SK-N-SH (cell line): ENCODE measurements around the gene JAK1. TPM values are rescaled to one million over a fixed set of nuclear protein-coding genes. Genes with fewer than 3 reads are reported as not detected.

ENCODE experiments used
- CTCF ChIA-PET: fragments of 300-600, 350-600 bp; formaldehyde crosslinking; extraction: SDS; loops from one replicate; lab custom pipeline; 2021; lab: Yijun Ruan, JAX
- POLR2A ChIA-PET: fragments of 350-600 bp; sonication (Branson Sonifier 250); formaldehyde crosslinking; extraction: SDS; loops from one replicate; lab custom pipeline; 2020; ENCODE audit warnings: antibody characterized with exemption, inconsistent platforms; lab: Yijun Ruan, JAX
- DNase-seq: peaks from one replicate; pipeline ENCODE4 v3.0.0; 2012
- H2AFZ ChIP-seq: fragments of 200-600 bp; sonication (generic); 2 replicates; pipeline ENCODE4 v1.8.1; 2016; ENCODE audit warnings: antibody characterized with exemption, mild to moderate bottlenecking, low read depth
- H3F3A ChIP-seq: fragments of 200-600 bp; sonication (generic); replicated peaks from 2 replicates; pipeline ENCODE3; 2016; ENCODE audit warnings: antibody characterized with exemption, mild to moderate bottlenecking; ENCODE audit not compliant: insufficient read depth
- H3K27ac ChIP-seq, 2 experiments: fragments of 200-500 bp in 1 of 2; fragments of 200-600 bp in 1 of 2; sonication (Bioruptor generic) in 1 of 2; sonication (generic), shearing (Covaris generic) in 1 of 2; 2 replicates each; pipeline versions ENCODE4 v1.5.1 to v1.6.1; 2014 to 2016; ENCODE audit warnings: low read depth in 2 of 2, inconsistent platforms in 1 of 2, low read length in 1 of 2, mild to moderate bottlenecking in 1 of 2, mixed read lengths in 1 of 2
- H3K27me3 ChIP-seq: fragments of 200-600 bp; sonication (generic), shearing (Covaris generic); 2 replicates; pipeline ENCODE4 v1.6.1; 2016; ENCODE audit warnings: mixed run types; ENCODE audit not compliant: insufficient read depth
- H3K36me3 ChIP-seq, 2 experiments: fragments of 200-500 bp in 1 of 2; fragments of 200-600 bp in 1 of 2; sonication (Bioruptor generic) in 1 of 2; sonication (generic) in 1 of 2; replicated peaks in 1 of 2; 2 replicates each; pipeline versions ENCODE3 to v1.5.1; 2014 to 2016; ENCODE audit warnings: low read length in 1 of 2, mild to moderate bottlenecking in 1 of 2; ENCODE audit not compliant: insufficient read depth in 2 of 2, control insufficient read depth in 1 of 2
- H3K4me1 ChIP-seq, 2 experiments: fragments of 200-500 bp in 1 of 2; fragments of 200-600 bp in 1 of 2; sonication (Bioruptor generic) in 1 of 2; sonication (generic), shearing (Covaris generic) in 1 of 2; 2 replicates each; pipeline versions ENCODE4 v1.5.1 to v1.6.1; 2014 to 2016; ENCODE audit warnings: low read depth in 1 of 2, low read length in 1 of 2, mixed run types in 1 of 2; ENCODE audit not compliant: insufficient read depth in 2 of 2, control insufficient read depth in 1 of 2
- H3K4me2 ChIP-seq: fragments of 200-600 bp; sonication (generic), shearing (Covaris generic); 2 replicates; pipeline ENCODE4 v1.6.1; 2017; ENCODE audit warnings: mixed run types
- H3K4me3 ChIP-seq, 2 experiments: fragments of 200-500 bp in 1 of 2; fragments of 200-600 bp in 1 of 2; sonication (Bioruptor generic) in 1 of 2; sonication (generic), shearing (Covaris generic) in 1 of 2; 2 replicates each; pipeline versions ENCODE4 v1.5.1 to v1.8.1; 2014 to 2016; ENCODE audit warnings: low read depth in 2 of 2, inconsistent platforms in 1 of 2, low read length in 1 of 2, mild to moderate bottlenecking in 1 of 2, mixed read lengths in 1 of 2, moderate library complexity in 1 of 2
- H3K79me2 ChIP-seq: fragments of 200-600 bp; sonication (generic); 2 replicates; pipeline ENCODE4 v1.8.1; 2017; ENCODE audit warnings: mild to moderate bottlenecking; ENCODE audit not compliant: insufficient read depth
- H3K9ac ChIP-seq: fragments of 200-600 bp; sonication (generic); 2 replicates; pipeline ENCODE4 v1.6.1; 2017; ENCODE audit warnings: mixed run types
- H3K9me2 ChIP-seq: fragments of 200-600 bp; sonication (generic); 2 replicates; pipeline ENCODE4 v1.6.1; 2017; ENCODE audit warnings: mixed run types
- H3K9me3 ChIP-seq: fragments of 200-600 bp; sonication (generic); 2 replicates; pipeline ENCODE4 v1.6.1; 2017; ENCODE audit warnings: mixed run types, mild to moderate bottlenecking, moderate library complexity
- H4K20me1 ChIP-seq: fragments of 200-600 bp; sonication (generic); 2 replicates; pipeline ENCODE4 v1.6.1; 2017; ENCODE audit warnings: mild to moderate bottlenecking, mixed run types; ENCODE audit not compliant: insufficient read depth
- ELF1 ChIP-seq: IDR thresholded peaks from 2 replicates; pipeline ENCODE4 v1.4.0; 2012
- FOSL2 ChIP-seq: IDR thresholded peaks from 2 replicates; pipeline ENCODE4 v1.4.0; 2012; ENCODE audit warnings: low read depth, mild to moderate bottlenecking, moderate library complexity, borderline replicate concordance
- FOXM1 ChIP-seq: IDR thresholded peaks from 2 replicates; pipeline ENCODE4 v1.4.0; 2012; ENCODE audit warnings: low read depth, mild to moderate bottlenecking
- GABPA ChIP-seq: IDR thresholded peaks from 2 replicates; pipeline ENCODE4 v1.4.0; 2012; ENCODE audit warnings: low read depth, mild to moderate bottlenecking
- GATA2 ChIP-seq: sonication (generic); formaldehyde crosslinking; IDR thresholded peaks from 2 replicates; pipeline ENCODE4 v1.5.0; 2020; ENCODE audit warnings: mild to moderate bottlenecking, missing genetic modification reagents
- IRF3 ChIP-seq: fragments of 150-350 bp; IDR thresholded peaks from 2 replicates; pipeline ENCODE4 v1.6.1; 2016; ENCODE audit warnings: mild to moderate bottlenecking, low read depth, low read length
- MAX ChIP-seq: IDR thresholded peaks from 2 replicates; pipeline ENCODE4 v1.4.0; 2012; ENCODE audit warnings: low read depth
- MXI1 ChIP-seq: IDR thresholded peaks from 2 replicates; pipeline ENCODE4 v1.6.1; 2012; ENCODE audit warnings: mild to moderate bottlenecking, low read depth, low read length, improper control_type of control experiment
- NFIC ChIP-seq: IDR thresholded peaks from 2 replicates; pipeline ENCODE4 v1.4.0; 2012; ENCODE audit warnings: borderline replicate concordance
- PBX3 ChIP-seq: IDR thresholded peaks from 2 replicates; pipeline ENCODE4; 2012
- RCOR1 ChIP-seq: fragments of 150-350 bp; IDR thresholded peaks from 2 replicates; pipeline ENCODE4 v1.6.1; 2017; ENCODE audit warnings: antibody characterized with exemption, low read length
- SMC3 ChIP-seq: IDR thresholded peaks from 2 replicates; pipeline ENCODE4 v1.6.1; 2012; ENCODE audit warnings: low read depth, low read length, improper control_type of control experiment
- TAF1 ChIP-seq: IDR thresholded peaks from 2 replicates; pipeline ENCODE4 v1.6.1; 2012; ENCODE audit warnings: low read depth, mild to moderate bottlenecking, low read length, moderate library complexity, borderline replicate concordance
- TCF12 ChIP-seq: IDR thresholded peaks from 2 replicates; pipeline ENCODE4 v1.4.0; 2012
- TEAD4 ChIP-seq: IDR thresholded peaks from 2 replicates; pipeline ENCODE4 v1.4.0; 2012; ENCODE audit warnings: mild to moderate bottlenecking, borderline replicate concordance; ENCODE audit not compliant: insufficient read depth
- ZBTB33 ChIP-seq: IDR thresholded peaks from 2 replicates; pipeline ENCODE4 v1.4.0; 2012; ENCODE audit warnings: low read depth, borderline replicate concordance
- WGBS: methylation state at CpG from one replicate; pipeline ENCODE4 v1.1.6; 2017; ENCODE audit warnings: low lambda C conversion rate; 5-methylcytosine and 5-hydroxymethylcytosine counted together
- polyA plus RNA-seq, 3 experiments: library from polyadenylated mRNA; depleted of rRNA; stranded (reverse); fragments of >200 nt; gene quantifications; 2 replicates each; pipeline ENCODE4 v1.2.3, GENCODE V29; 2012

JAK1 gene
- polyA plus RNA-seq, 1 of the 3 experiments (the other 2 are of a cell fraction): 47.5 TPM

- Histone ChIP-seq H3F3A (no peaks in the 10 kb centered on the region), H3K27me3 (no peaks in the 10 kb centered on the region), H3K27ac (no peak overlapping the region), H3K4me2 (no peak overlapping the region), H3K36me3 (no peaks in the 10 kb centered on the region), H2AFZ (no peak overlapping the region), H3K9me2 (no peaks in the 10 kb centered on the region), H3K9me3 (no peaks in the 10 kb centered on the region), H3K4me1 (no peaks in the 10 kb centered on the region), H4K20me1 (no peaks in the 10 kb centered on the region), H3K4me3 (no peak overlapping the region), H3K79me2 (no peaks in the 10 kb centered on the region), H3K9ac (no peak overlapping the region)
- ChIA-PET CTCF (interaction anchor here (2.1 kb wide), 1 partner anchor 18 kb away, joined by 6 read pairs; no protein-coding TSS in a partner anchor), POLR2A (no interaction called here)
- no peak for TF ChIP-seq TAF1
- no peak for TF ChIP-seq FOSL2
- no peak for TF ChIP-seq MAX
- no peak for TF ChIP-seq PBX3
- TF ChIP-seq IRF3: no peak
- TF ChIP-seq RCOR1: no peak
- TF ChIP-seq FOXM1: no peak
- TF ChIP-seq MXI1: no peak
- TF ChIP-seq GABPA: no peak
- TF ChIP-seq NFIC: no peak
- TF ChIP-seq SMC3: no peak
- no peak for TF ChIP-seq ZBTB33
- TF ChIP-seq ELF1: no peak
- TF ChIP-seq TEAD4: no peak
- TF ChIP-seq TCF12: no peak
- TF ChIP-seq GATA2 (CRISPR knock-in tag): no peak
- no peak for DNase-seq
- 92% methylated on average over 12 of the region's 12 CpGs for WGBS
Measured at GRCh38 chr1:65002156-65002507, 35.8 kb upstream of the JAK1 start.
